ENCODE measurements around the gene CLCA2. TPM values are rescaled to one million over a fixed set of nuclear protein-coding genes. Genes with fewer than 3 reads are reported as not detected.
A peak's percentile ranks its signal among the peaks of the same experiment; 100 is the strongest.

CLCA2 gene
- total RNA-seq, 1 experiment from 2014 or later: 0.20 TPM

DNA sequence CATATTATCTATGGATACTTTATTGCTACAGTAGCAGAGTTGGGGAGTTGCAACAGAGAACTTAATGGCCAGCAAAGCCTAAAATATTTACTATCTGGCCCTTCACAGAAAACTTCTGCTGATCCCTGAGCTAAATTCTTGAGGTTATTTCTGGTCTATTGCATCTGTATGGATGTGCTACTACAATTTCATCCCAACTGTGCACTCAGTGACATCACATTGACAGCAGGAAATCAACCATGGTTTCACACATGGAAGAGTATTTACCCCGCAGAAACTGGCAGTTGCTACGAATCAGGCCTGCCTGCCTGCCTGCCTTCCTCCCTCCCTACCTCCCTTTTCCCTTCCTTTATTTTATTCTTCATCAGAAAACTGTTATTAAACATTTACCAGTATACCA lies 12.1 kb downstream of the CLCA2 start:
- ChIA-PET POLR2A (ENCODE audit: unreplicated experiment) (no interaction called here), CTCF (no interaction called here)
- Histone ChIP-seq H3F3A (ENCODE audit: insufficient read depth, low read depth) (peaks cover 10% of the 10 kb centered on the region), H4K20me1 (ENCODE audit: insufficient read depth) (no peaks in the 10 kb centered on the region), H3K79me2 (ENCODE audit: low read depth) (no peaks in the 10 kb centered on the region), H3K9me3 (ENCODE audit: insufficient read depth, low read depth) (peaks cover 10% of the 10 kb centered on the region; the same call in 1 of the 2 replicates), H3K27ac (no peak overlapping the region), H3K4me1 (replicated peaks; ENCODE audit: insufficient read depth) (peaks cover 23% of the 10 kb centered on the region), H3K36me3 (ENCODE audit: low read depth) (no peaks in the 10 kb centered on the region), H3K4me2 (no peak overlapping the region), H3K9me2 (ENCODE audit: insufficient read depth) (no peaks in the 10 kb centered on the region), H3K4me3 (no peak overlapping the region), H2AFZ (no peak overlapping the region), H3K27me3 (ENCODE audit: insufficient read depth, low read depth) (no peaks in the 10 kb centered on the region)
- intact Hi-C loops (cut with micrococcal nuclease; ENCODE audit: unreplicated experiment): no loop called here
- TF ChIP-seq EZH2 (IDR thresholded peaks at IDR 0.05; ENCODE audit: low read depth): no peak
- TF ChIP-seq CTCF (conservative IDR thresholded peaks at IDR 0.05): no peak
- no TSS peak for BruUV-seq (replicated peaks)
- DNase-seq: no peak

GRCh38 chr1:86441581-86441980 lies 17.6 kb downstream of the CLCA2 start:
- TF ChIP-seq CTCF (conservative IDR thresholded peaks at IDR 0.05): no peak
- no peak for TF ChIP-seq EZH2 (IDR thresholded peaks at IDR 0.05; ENCODE audit: low read depth)
- no peaks in the 10 kb centered on the region for H4K20me1 ChIP-seq (ENCODE audit: insufficient read depth)
- no TSS peak for BruUV-seq (replicated peaks)
- H3K9me2 ChIP-seq (ENCODE audit: insufficient read depth): no peaks in the 10 kb centered on the region
- no peaks in the 10 kb centered on the region for H3K9me3 ChIP-seq (ENCODE audit: insufficient read depth, low read depth)
- no peaks in the 10 kb centered on the region for H3K27me3 ChIP-seq (ENCODE audit: insufficient read depth, low read depth)
- H3K4me2 ChIP-seq: no peak overlapping the region
- 0 out of 2 replicates have a peak overlapping the region, but pooled peaks have one; percentile 4 for H2AFZ ChIP-seq
- H3K4me1 ChIP-seq (replicated peaks; ENCODE audit: insufficient read depth): no peaks in the 10 kb centered on the region
- no peaks in the 10 kb centered on the region for H3F3A ChIP-seq (ENCODE audit: insufficient read depth, low read depth)
- H3K27ac ChIP-seq: no peak overlapping the region
- H3K4me3 ChIP-seq: no peak overlapping the region
- no peak for DNase-seq
- H3K79me2 ChIP-seq (ENCODE audit: low read depth): no peaks in the 10 kb centered on the region
- no peaks in the 10 kb centered on the region for H3K36me3 ChIP-seq (ENCODE audit: low read depth)
- ChIA-PET POLR2A (ENCODE audit: unreplicated experiment) (no interaction called here), CTCF (interaction anchor here (0.6 kb wide), 1 partner anchor 447 kb away, joined by 4 read pairs; no protein-coding TSS in a partner anchor)
- intact Hi-C loops (cut with micrococcal nuclease; ENCODE audit: unreplicated experiment): no loop called here

- CTCF ChIA-PET: no interaction called here
- Histone ChIP-seq H3K27me3 (ENCODE audit: insufficient read depth, low read depth) (no peaks in the 10 kb centered on the region), H3K4me1 (replicated peaks; ENCODE audit: insufficient read depth) (no peaks in the 10 kb centered on the region), H3K9me2 (ENCODE audit: insufficient read depth) (no peaks in the 10 kb centered on the region), H2AFZ (no peak overlapping the region), H3K4me2 (no peak overlapping the region), H3K36me3 (ENCODE audit: low read depth) (no peaks in the 10 kb centered on the region), H4K20me1 (ENCODE audit: insufficient read depth) (no peaks in the 10 kb centered on the region), H3K4me3 (no peak overlapping the region), H3K79me2 (ENCODE audit: low read depth) (no peaks in the 10 kb centered on the region), H3K27ac (no peak overlapping the region), H3K9me3 (ENCODE audit: insufficient read depth, low read depth) (no peaks in the 10 kb centered on the region), H3F3A (ENCODE audit: insufficient read depth, low read depth) (no peaks in the 10 kb centered on the region)
- TF ChIP-seq EZH2 (IDR thresholded peaks at IDR 0.05; ENCODE audit: low read depth) (no peak), CTCF (conservative IDR thresholded peaks at IDR 0.05) (no peak)
- no TSS peak for BruUV-seq (replicated peaks)
- intact Hi-C loops (cut with micrococcal nuclease; ENCODE audit: unreplicated experiment): no loop called here
- no peak for DNase-seq
- POLR2A ChIA-PET (ENCODE audit: unreplicated experiment): no interaction called here
Observed at GRCh38 chr1:86441997-86442396, 18.0 kb downstream of the CLCA2 start.

Data from PC-9 (cell line).